Hepatocyte (in vitro differentiated cells): ENCODE measurements around the gene DPP3. TPM values are rescaled to one million over a fixed set of nuclear protein-coding genes. Genes with fewer than 3 reads are reported as not detected.

Experiments
- DNase-seq: peaks from one replicate; pipeline ENCODE4 v3.0.0-alpha.2; 2016; ENCODE audit warnings: low spot score
- H2AFZ ChIP-seq: fragments of 200-600 bp; sonication (generic); 2 replicates; pipeline ENCODE4 v1.6.0; 2016; ENCODE audit warnings: antibody characterized with exemption, mild to moderate bottlenecking
- H3K27ac ChIP-seq: fragments of 200-600 bp; sonication (generic); 2 replicates; pipeline ENCODE4 v1.5.1; 2016; ENCODE audit warnings: mild to moderate bottlenecking
- H3K27me3 ChIP-seq: fragments of 200-600 bp; sonication (generic); 2 replicates; pipeline ENCODE4 v1.6.1; 2016
- H3K36me3 ChIP-seq: fragments of 200-600 bp; sonication (generic); replicated peaks from 2 replicates; pipeline ENCODE4 v1.5.1; 2016; ENCODE audit warnings: low read depth; ENCODE audit not compliant: insufficient read depth
- H3K4me1 ChIP-seq: fragments of 200-600 bp; sonication (generic); 2 replicates; pipeline ENCODE4 v1.5.1; 2016; ENCODE audit warnings: mild to moderate bottlenecking, moderate library complexity; ENCODE audit not compliant: insufficient read depth
- H3K4me2 ChIP-seq: fragments of 200-600 bp; sonication (generic); 2 replicates; pipeline ENCODE4 v1.6.0; 2016
- H3K4me3 ChIP-seq: fragments of 200-600 bp; sonication (generic); 2 replicates; pipeline ENCODE4 v1.5.1; 2016; ENCODE audit warnings: mild to moderate bottlenecking
- H3K79me2 ChIP-seq: fragments of 200-600 bp; sonication (generic); 2 replicates; pipeline ENCODE4 v1.6.0; 2017; ENCODE audit warnings: mild to moderate bottlenecking
- H3K9me2 ChIP-seq: fragments of 200-600 bp; sonication (generic); replicated peaks from 2 replicates; pipeline ENCODE4 v1.6.0; 2017; ENCODE audit warnings: mild to moderate bottlenecking; ENCODE audit not compliant: insufficient read depth
- H3K9me3 ChIP-seq: fragments of 200-600 bp; sonication (generic); 2 replicates; pipeline ENCODE4 v1.5.1; 2016; ENCODE audit warnings: low read depth, mild to moderate bottlenecking
- H4K20me1 ChIP-seq: fragments of 200-600 bp; sonication (generic); 2 replicates; pipeline ENCODE4 v1.6.0; 2016; ENCODE audit warnings: mild to moderate bottlenecking; ENCODE audit not compliant: insufficient read depth, poor library complexity, severe bottlenecking
- CTCF ChIP-seq: fragments of 200-600 bp; sonication (generic); IDR thresholded peaks from 2 replicates; pipeline ENCODE4 v1.5.1; 2016; ENCODE audit warnings: antibody characterized with exemption, mild to moderate bottlenecking; ENCODE audit not compliant: poor library complexity
- EZH2 ChIP-seq: fragments of 200-600 bp; sonication (generic); IDR thresholded peaks from 2 replicates; pipeline ENCODE4 v1.6.1; 2016; ENCODE audit warnings: antibody characterized with exemption, mild to moderate bottlenecking, borderline replicate concordance
- EZH2phosphoT487 ChIP-seq: fragments of 200-600 bp; sonication (generic); IDR thresholded peaks from one replicate; pipeline ENCODE4 v1.6.1; 2018; ENCODE audit warnings: antibody characterized with exemption, mild to moderate bottlenecking, low read depth, moderate library complexity; ENCODE audit not compliant: unreplicated experiment, severe bottlenecking
- WGBS: methylation state at CpG from one replicate; pipeline ENCODE4 v1.1.6; 2016; ENCODE audit warnings: low lambda C conversion rate; ENCODE audit errors: missing lambda C conversion rate; 5-methylcytosine and 5-hydroxymethylcytosine counted together
- polyA plus RNA-seq: library from polyadenylated mRNA; unstranded; fragments of >200 nt; fragmentation: Nextera tagmentation; extraction: Ambion mirVana; gene quantifications from 2 replicates; pipeline ENCODE4 v1.2.1, GENCODE V29; 2016
- total RNA-seq: library from RNA; depleted of rRNA; stranded (reverse); fragments of >200 nt; gene quantifications from 2 replicates; pipeline ENCODE4 v1.2.3, GENCODE V29; 2014

Gene DPP3
- total and polyA plus RNA-seq, 2 experiments from 2014 or later, result 56.0 to 57.3 TPM

- no peaks in the 10 kb centered on the region for H3K27me3 ChIP-seq
- H3K4me1 ChIP-seq, result peaks cover 10% of the 10 kb centered on the region
- H3K9me3 ChIP-seq, result no peaks in the 10 kb centered on the region
- no peak overlapping the region for H3K4me2 ChIP-seq
- no peak for DNase-seq
- 89% methylated on average over 4 of the region's 4 CpGs for WGBS
- no peaks in the 10 kb centered on the region for H4K20me1 ChIP-seq
- H3K79me2 ChIP-seq, result no peaks in the 10 kb centered on the region
- H3K9me2 ChIP-seq, result no peaks in the 10 kb centered on the region
- H3K4me3 ChIP-seq, result no peak overlapping the region
- H2AFZ ChIP-seq, result no peak overlapping the region
- no peak overlapping the region for H3K27ac ChIP-seq
- TF ChIP-seq CTCF (no peak), EZH2phosphoT487 (no peak), EZH2 (no peak)
- H3K36me3 ChIP-seq, result no peaks in the 10 kb centered on the region
These were observed 70.7 kb downstream of the DPP3 start for GRCh38 chr11:66550887-66551286.

- no peaks in the 10 kb centered on the region for H3K4me1 ChIP-seq
- no peak overlapping the region for H3K4me2 ChIP-seq
- H3K36me3 ChIP-seq, result no peaks in the 10 kb centered on the region
- 88% methylated on average over 5 of the region's 5 CpGs for WGBS
- H3K27ac ChIP-seq, result no peak overlapping the region
- H4K20me1 ChIP-seq, result no peaks in the 10 kb centered on the region
- H3K79me2 ChIP-seq, result no peaks in the 10 kb centered on the region
- H3K9me2 ChIP-seq, result no peaks in the 10 kb centered on the region
- no peaks in the 10 kb centered on the region for H3K27me3 ChIP-seq
- TF ChIP-seq EZH2phosphoT487 (no peak), CTCF (no peak), EZH2 (no peak)
- no peaks in the 10 kb centered on the region for H3K9me3 ChIP-seq
- no peak for DNase-seq
- no peak overlapping the region for H3K4me3 ChIP-seq
- no peak overlapping the region for H2AFZ ChIP-seq
These were observed 74.4 kb downstream of the DPP3 start for GRCh38 chr11:66554602-66555001.

- H3K9me3 ChIP-seq, result no peaks in the 10 kb centered on the region
- no peaks in the 10 kb centered on the region for H3K27me3 ChIP-seq
- 67% methylated on average over 1 of the region's 3 CpGs for WGBS
- TF ChIP-seq EZH2phosphoT487 (no peak), CTCF (no peak), EZH2 (no peak)
- H3K4me1 ChIP-seq, result no peaks in the 10 kb centered on the region
- H3K4me2 ChIP-seq, result no peak overlapping the region
- no peaks in the 10 kb centered on the region for H3K9me2 ChIP-seq
- no peaks in the 10 kb centered on the region for H4K20me1 ChIP-seq
- no peak for DNase-seq
- H3K79me2 ChIP-seq, result no peaks in the 10 kb centered on the region
- H2AFZ ChIP-seq, result no peak overlapping the region
- H3K36me3 ChIP-seq, result no peaks in the 10 kb centered on the region
- no peak overlapping the region for H3K27ac ChIP-seq
- no peak overlapping the region for H3K4me3 ChIP-seq
These were observed 75.2 kb downstream of the DPP3 start for GRCh38 chr11:66555416-66555815.

GRCh38 chr11:66556086-66556485 lies 75.9 kb downstream of the DPP3 start:
- no peak for DNase-seq
- TF ChIP-seq CTCF, result no peak
- no peak for TF ChIP-seq EZH2phosphoT487
- TF ChIP-seq EZH2, result no peak
- Histone ChIP-seq H3K79me2 (no peaks in the 10 kb centered on the region), H3K9me3 (no peaks in the 10 kb centered on the region), H4K20me1 (no peaks in the 10 kb centered on the region), H2AFZ (no peak overlapping the region), H3K36me3 (no peaks in the 10 kb centered on the region), H3K4me3 (no peak overlapping the region), H3K9me2 (no peaks in the 10 kb centered on the region), H3K27me3 (no peaks in the 10 kb centered on the region), H3K27ac (no peak overlapping the region), H3K4me2 (no peak overlapping the region), H3K4me1 (no peaks in the 10 kb centered on the region)
- 91% methylated on average over 7 of the region's 7 CpGs for WGBS
